Endothelial cell of umbilical vein (primary cell): Measurements from ENCODE around the gene STAC2. TPM values are rescaled to one million over a fixed set of nuclear protein-coding genes. Genes with fewer than 3 reads are reported as not detected.

Experiments used
- BruUV-seq: library from RNA; stranded (reverse); fragments of 400-500 nt; replicated peaks from 2 replicates; lab custom pipeline; 2021; lab: Mats Ljungman, UMichigan
- CTCF ChIA-PET: fragments of 300-600, 350-600 bp; sonication (Branson Sonifier 250); formaldehyde crosslinking; loops from one replicate; lab custom pipeline; 2021; ENCODE audit warnings: antibody characterized with exemption, inconsistent platforms; lab: Charles Lee
- POLR2A ChIA-PET: fragments of 300-600, 350-600 bp; sonication (Branson Sonifier 250); formaldehyde crosslinking; loops from one replicate; lab custom pipeline; 2021; ENCODE audit warnings: antibody characterized with exemption, inconsistent platforms; lab: Charles Lee
- DNase-seq: peaks from one replicate; pipeline ENCODE4 v3.0.0-alpha.2; 2011; ENCODE audit warnings: low read depth, low spot score
- FAIRE-seq: peaks from 2 replicates; lab custom pipeline; 2011; peaks lifted over from hg19 to GRCh38; lab: Jason Lieb, UNC
- H2AFZ ChIP-seq: 2 replicates; pipeline ENCODE4 v1.6.0; 2012; ENCODE audit warnings: low read depth, low read length, control low read depth, inconsistent platforms
- H3K27ac ChIP-seq: 2 replicates; pipeline ENCODE4 v1.5.1; 2011; ENCODE audit warnings: low read depth, mild to moderate bottlenecking, control low read depth, low read length, moderate library complexity; ENCODE audit not compliant: insufficient read depth
- H3K27me3 ChIP-seq, 2 experiments: 2 replicates each; pipeline versions ENCODE4 v1.6.0 to v1.6.1; 2011; ENCODE audit warnings: low read length in 2 of 2, mixed read lengths in 1 of 2; ENCODE audit not compliant: control insufficient read depth in 2 of 2, insufficient read depth in 2 of 2
- H3K36me3 ChIP-seq, 2 experiments: 2 replicates in 1 of 2; 3 replicates in 1 of 2; pipeline ENCODE4 v1.5.1; 2011; ENCODE audit warnings: low read length in 2 of 2, mild to moderate bottlenecking in 1 of 2, moderate library complexity in 1 of 2; ENCODE audit not compliant: control insufficient read depth in 2 of 2, insufficient read depth in 2 of 2; ENCODE audit errors: extremely low read depth in 1 of 2
- H3K4me1 ChIP-seq: 3 replicates; pipeline ENCODE4 v1.5.1; 2011; ENCODE audit warnings: mild to moderate bottlenecking, low read length; ENCODE audit not compliant: control insufficient read depth, insufficient read depth; ENCODE audit errors: extremely low read depth
- H3K4me2 ChIP-seq: 2 replicates; pipeline ENCODE4 v1.6.1; 2011; ENCODE audit warnings: low read length, control low read depth, mixed read lengths; ENCODE audit not compliant: insufficient read depth
- H3K4me3 ChIP-seq, 3 experiments: fragments of 200-600 bp in 1 of 3; sonication (generic), shearing (Covaris generic) in 1 of 3; replicated peaks in 1 of 3; 2 replicates each; pipeline ENCODE4 v1.5.1; 2011 to 2016; ENCODE audit warnings: control low read depth in 3 of 3, low read length in 3 of 3, mild to moderate bottlenecking in 2 of 3, inconsistent platforms in 1 of 3, low read depth in 1 of 3, moderate library complexity in 1 of 3; ENCODE audit not compliant: insufficient read depth in 1 of 3
- H3K79me2 ChIP-seq: 2 replicates; pipeline ENCODE4 v1.6.0; 2012; ENCODE audit warnings: low read length, inconsistent platforms; ENCODE audit not compliant: control insufficient read depth, insufficient read depth
- H3K9ac ChIP-seq: replicated peaks from 2 replicates; pipeline ENCODE3; 2011; ENCODE audit warnings: low read length, control low read depth; ENCODE audit not compliant: insufficient read depth; ENCODE audit errors: extremely low read depth
- H3K9me1 ChIP-seq: replicated peaks from 3 replicates; pipeline ENCODE4 v1.6.0; 2011; ENCODE audit warnings: mild to moderate bottlenecking, low read length; ENCODE audit not compliant: control insufficient read depth, insufficient read depth; ENCODE audit errors: extremely low read depth
- H3K9me3 ChIP-seq: replicated peaks from 2 replicates; pipeline ENCODE4 v1.5.1; 2012; ENCODE audit warnings: low read length, inconsistent platforms; ENCODE audit not compliant: control insufficient read depth, insufficient read depth
- H4K20me1 ChIP-seq: replicated peaks from 2 replicates; pipeline ENCODE3; 2011; ENCODE audit warnings: mild to moderate bottlenecking, low read length; ENCODE audit not compliant: control insufficient read depth, insufficient read depth; ENCODE audit errors: extremely low read depth
- EZH2 ChIP-seq: IDR thresholded peaks from 2 replicates; pipeline ENCODE4 v1.6.1; 2012; ENCODE audit warnings: borderline replicate concordance, low read depth, mild to moderate bottlenecking, moderate library complexity, low read length, inconsistent platforms; ENCODE audit not compliant: severe bottlenecking
- FOS ChIP-seq: IDR thresholded peaks from 2 replicates; pipeline ENCODE4 v1.6.1; 2011; ENCODE audit warnings: mild to moderate bottlenecking, low read length, moderate library complexity, borderline replicate concordance; ENCODE audit not compliant: insufficient read depth
- GATA2 ChIP-seq: IDR thresholded peaks from 2 replicates; pipeline ENCODE4 v1.7.0; 2011; ENCODE audit warnings: low read depth, mild to moderate bottlenecking, moderate library complexity, mixed read lengths, low read length; ENCODE audit not compliant: insufficient read length, insufficient read depth
- JUN ChIP-seq: IDR thresholded peaks from 2 replicates; pipeline ENCODE4 v1.6.1; 2011; ENCODE audit warnings: borderline replicate concordance, low read depth; ENCODE audit not compliant: insufficient read length, insufficient read depth
- MYC ChIP-seq: IDR thresholded peaks from one replicate; pipeline ENCODE4 v1.6.1; 2011; ENCODE audit warnings: mild to moderate bottlenecking, low read depth, low read length
- POLR2A ChIP-seq: IDR thresholded peaks from 2 replicates; pipeline ENCODE4 v1.6.1; 2012; ENCODE audit warnings: low read depth, mild to moderate bottlenecking, control low read depth, low read length
- POLR2AphosphoS5 ChIP-seq: IDR thresholded peaks from 2 replicates; pipeline ENCODE4 v1.6.1; 2012; ENCODE audit warnings: low read depth, mild to moderate bottlenecking, control low read depth, low read length, moderate library complexity; ENCODE audit not compliant: insufficient read depth
- dilution Hi-C: fragments of 300-500 bp; cut with MboI; formaldehyde crosslinking; loops from one replicate; pipeline ENCODE4 v1.15.0; 2019; ENCODE audit warnings: low sequenced_read_pairs; ENCODE audit not compliant: extremely low pct_ligation_motif_present
- intact Hi-C: fragments of 100-400 bp; cut with micrococcal nuclease; formaldehyde crosslinking; loops from one replicate; pipeline ENCODE4 v1.10.0; 2022
- polyA plus RNA-seq, 4 experiments: library from polyadenylated mRNA; depleted of rRNA in 3 of 4; stranded (reverse) in 3 of 4; unstranded in 1 of 4; fragments of >200 nt; gene quantifications; 2 replicates each; pipeline versions ENCODE4 v1.2.1 to v1.2.3, GENCODE V29; 2011 to 2012; ENCODE audit warnings: missing spikeins in 1 of 4
- total RNA-seq: library from RNA; stranded (reverse); gene quantifications from 2 replicates; pipeline ENCODE4 v1.2.3, GENCODE V29; 2021
- TF ChIP-seq, protein P1 (sequence below), 2 donors: IDR thresholded peaks; 1 replicate in 1 of 2; 2 replicates in 1 of 2; pipeline ENCODE4 v1.5.1; 2011; ENCODE audit warnings: low read length in 2 of 2, mild to moderate bottlenecking in 2 of 2, moderate library complexity in 2 of 2, control low read depth in 1 of 2, inconsistent platforms in 1 of 2, low read depth in 1 of 2; ENCODE audit not compliant: insufficient read depth in 1 of 2; ENCODE audit errors: extremely low read depth in 1 of 2
- TF ChIP-seq, protein P2 (sequence below): IDR thresholded peaks from 2 replicates; pipeline ENCODE4 v1.6.1; 2011; ENCODE audit not compliant: insufficient read depth, insufficient read length

STAC2 gene
- total and polyA plus RNA-seq, 2 donors (not counting 3 experiments of a cell fraction or from before 2014, with no cell fraction given), result not detected

DNA sequence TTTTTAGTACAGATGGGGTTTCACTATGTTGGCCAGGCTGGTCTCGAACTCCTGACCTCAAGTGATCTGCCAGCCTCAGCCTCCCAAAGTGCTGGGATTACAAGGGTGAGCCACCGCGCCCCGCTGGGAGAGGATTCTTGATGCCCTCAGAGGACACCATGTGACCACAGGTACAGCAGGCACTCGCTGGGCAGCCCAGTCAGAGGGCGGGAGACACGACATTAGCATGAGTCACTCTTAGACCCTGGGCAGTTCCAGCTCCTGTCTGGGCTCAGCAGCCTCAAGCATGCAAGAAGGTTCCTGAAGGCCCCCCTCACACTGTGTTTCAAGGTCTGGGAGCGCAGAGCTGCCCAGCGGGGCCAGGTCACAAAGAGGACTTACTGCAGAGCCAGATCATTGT, 11.9 kb downstream of the STAC2 start:
- Histone ChIP-seq H3K36me3 (no peaks in the 10 kb centered on the region), H3K9me3 (no peaks in the 10 kb centered on the region), H3K4me2 (no peak overlapping the region), H3K4me3 (no peak overlapping the region), H3K27ac (no peak overlapping the region), H3K79me2 (no peaks in the 10 kb centered on the region), H2AFZ (no peak overlapping the region), H3K4me1 (peaks cover 5% of the 10 kb centered on the region), H3K9ac (no peak overlapping the region), H4K20me1 (no peaks in the 10 kb centered on the region), H3K27me3 (peaks cover 11 to 17% of the 10 kb centered on the region in 2 experiments), H3K9me1 (no peaks in the 10 kb centered on the region)
- FAIRE-seq, result no peak
- dilution Hi-C loops (no loop called here), intact Hi-C loops (no loop called here)
- no TSS peak for BruUV-seq
- ChIA-PET CTCF (interaction anchor here (0.9 to 4.1 kb wide), 3 partner anchors 18 to 30 kb away, joined by 3 to 16 read pairs (median 5); no protein-coding TSS in a partner anchor), POLR2A (interaction anchor here (0.8 kb wide), 1 partner anchor 14 kb away, joined by 3 read pairs; the partner anchor contains the start of gene RPL19)
- TF ChIP-seq, protein P1, sequence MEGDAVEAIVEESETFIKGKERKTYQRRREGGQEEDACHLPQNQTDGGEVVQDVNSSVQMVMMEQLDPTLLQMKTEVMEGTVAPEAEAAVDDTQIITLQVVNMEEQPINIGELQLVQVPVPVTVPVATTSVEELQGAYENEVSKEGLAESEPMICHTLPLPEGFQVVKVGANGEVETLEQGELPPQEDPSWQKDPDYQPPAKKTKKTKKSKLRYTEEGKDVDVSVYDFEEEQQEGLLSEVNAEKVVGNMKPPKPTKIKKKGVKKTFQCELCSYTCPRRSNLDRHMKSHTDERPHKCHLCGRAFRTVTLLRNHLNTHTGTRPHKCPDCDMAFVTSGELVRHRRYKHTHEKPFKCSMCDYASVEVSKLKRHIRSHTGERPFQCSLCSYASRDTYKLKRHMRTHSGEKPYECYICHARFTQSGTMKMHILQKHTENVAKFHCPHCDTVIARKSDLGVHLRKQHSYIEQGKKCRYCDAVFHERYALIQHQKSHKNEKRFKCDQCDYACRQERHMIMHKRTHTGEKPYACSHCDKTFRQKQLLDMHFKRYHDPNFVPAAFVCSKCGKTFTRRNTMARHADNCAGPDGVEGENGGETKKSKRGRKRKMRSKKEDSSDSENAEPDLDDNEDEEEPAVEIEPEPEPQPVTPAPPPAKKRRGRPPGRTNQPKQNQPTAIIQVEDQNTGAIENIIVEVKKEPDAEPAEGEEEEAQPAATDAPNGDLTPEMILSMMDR (IDR thresholded peaks at IDR 0.05; ENCODE audit: extremely low read depth in 1 of 2, insufficient read depth in 1 of 2, low read depth in 1 of 2, low read length in 2 of 2), result no peak
- TF ChIP-seq GATA2, result no peak
- TF ChIP-seq, protein P2, sequence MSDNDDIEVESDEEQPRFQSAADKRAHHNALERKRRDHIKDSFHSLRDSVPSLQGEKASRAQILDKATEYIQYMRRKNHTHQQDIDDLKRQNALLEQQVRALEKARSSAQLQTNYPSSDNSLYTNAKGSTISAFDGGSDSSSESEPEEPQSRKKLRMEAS, result no peak
- TF ChIP-seq EZH2, result no peak
- no peak for TF ChIP-seq POLR2A
- TF ChIP-seq POLR2AphosphoS5, result no peak
- TF ChIP-seq MYC, result no peak
- no peak for TF ChIP-seq JUN
- TF ChIP-seq FOS, result no peak
- DNase-seq, result no peak
